GM12864 (cell line): ENCODE data around the gene SCNN1B.
"Not testable (repeated sequence)": the region's sequence is repeated elsewhere in the genome, so short reads cannot be mapped to it uniquely, and the experiment has no call there.

Source experiments
- DNase-seq: peaks from one replicate; pipeline ENCODE4 v3.0.0-alpha.2; 2011; ENCODE audit warnings: low read depth
- H3K4me3 ChIP-seq: 2 replicates; pipeline ENCODE4 v1.5.1; 2011; ENCODE audit warnings: mild to moderate bottlenecking, low read depth, low read length, control low read depth
- CTCF ChIP-seq: IDR thresholded peaks from 2 replicates; pipeline ENCODE4 v1.5.1; 2011; ENCODE audit warnings: low read depth, mild to moderate bottlenecking, moderate library complexity, low read length, control low read depth, inconsistent platforms; ENCODE audit errors: missing control alignments

SCNN1B gene

GRCh38 chr16:23387666-23388065 lies 85.6 kb downstream of the SCNN1B start:
- TF ChIP-seq CTCF = no peak
- no peak overlapping the region for H3K4me3 ChIP-seq
- no peak for DNase-seq

GRCh38 chr16:23388786-23389185 lies 86.7 kb downstream of the SCNN1B start:
- DNase-seq = no peak
- no peak for TF ChIP-seq CTCF
- H3K4me3 ChIP-seq = no peak overlapping the region

DNA sequence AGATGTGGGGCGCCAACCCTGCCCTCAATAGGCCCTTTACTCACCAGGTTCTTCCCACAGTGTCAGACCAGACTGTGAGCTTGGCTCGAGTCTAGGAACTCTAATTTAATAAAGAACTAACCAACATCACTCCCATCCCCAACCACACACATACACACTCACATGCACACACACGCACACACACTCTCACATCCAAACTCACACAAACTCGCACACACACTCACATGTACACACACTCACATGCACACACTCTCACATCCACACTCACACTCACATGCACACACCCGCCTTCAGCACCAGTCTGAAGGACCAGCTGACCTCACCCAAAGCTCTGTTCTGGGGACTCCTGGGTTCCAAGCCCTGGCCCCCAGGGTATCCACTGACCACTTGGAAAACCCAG lies 87.1 kb downstream of the SCNN1B start:
- no peak overlapping the region for H3K4me3 ChIP-seq
- no peak for DNase-seq
- TF ChIP-seq CTCF = no peak

DNA sequence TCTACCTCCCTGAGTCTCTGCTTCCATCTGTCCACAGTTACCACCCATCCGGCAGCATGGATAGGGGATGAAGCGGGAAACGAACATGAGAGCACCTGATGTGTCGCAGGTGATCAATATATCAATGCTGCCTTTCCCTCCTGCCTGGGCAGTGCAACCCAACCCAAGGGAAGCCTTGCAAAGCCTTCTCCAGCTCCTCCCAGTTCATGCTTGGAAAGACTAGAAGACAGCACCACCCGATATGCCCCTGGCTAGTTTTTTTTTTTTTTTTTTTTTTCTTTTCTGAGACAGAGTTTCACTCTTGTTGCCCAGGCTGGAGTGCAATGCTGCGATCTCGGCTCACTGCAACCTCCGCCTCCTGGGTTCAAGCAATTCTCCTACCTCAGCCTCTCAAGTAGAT lies 87.8 kb downstream of the SCNN1B start:
- DNase-seq, H3K4me3 ChIP-seq: not testable (repeated sequence)

GRCh38 chr16:23391381-23392222 lies 89.5 kb downstream of the SCNN1B start:
- no peak for TF ChIP-seq CTCF
- H3K4me3 ChIP-seq = no peak overlapping the region
- DNase-seq = no peak

GRCh38 chr16:23392223-23392600 lies 90.1 kb downstream of the SCNN1B start:
- no peak for DNase-seq
- no peak for TF ChIP-seq CTCF
- H3K4me3 ChIP-seq = no peak overlapping the region

DNA sequence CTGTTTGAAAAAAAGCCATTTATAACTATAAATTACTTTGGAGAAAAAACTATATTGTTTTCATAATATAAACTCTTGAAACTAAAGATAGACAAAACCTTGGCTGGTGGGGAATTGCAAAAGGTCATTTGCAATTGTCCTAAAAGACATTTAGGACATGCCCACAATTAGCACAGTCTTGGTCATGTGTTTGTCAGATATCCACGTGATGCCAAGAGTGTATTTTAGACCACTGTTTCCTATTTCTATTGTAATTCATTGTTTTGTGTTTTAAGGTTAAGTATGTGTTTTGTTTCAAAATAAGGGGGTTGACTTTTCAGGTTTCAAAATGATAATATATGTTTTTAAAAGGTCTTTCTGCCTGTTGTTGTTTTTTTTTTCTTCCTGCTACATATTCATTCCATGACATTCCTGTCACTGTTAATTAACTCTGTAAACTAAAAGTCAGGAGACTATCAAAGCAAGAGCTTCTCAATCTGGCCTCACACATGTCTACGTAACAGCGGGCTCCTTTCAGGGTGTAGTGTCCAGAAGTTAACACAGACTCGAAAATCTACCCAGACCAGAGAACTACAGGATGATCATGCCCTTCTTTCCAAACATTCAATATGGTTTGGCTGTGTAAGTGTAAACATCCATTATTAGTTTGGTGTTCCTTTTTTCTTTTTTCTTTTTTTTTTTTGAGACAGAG lies 92.2 kb downstream of the SCNN1B start:
- no peak overlapping the region for H3K4me3 ChIP-seq
- DNase-seq = no peak
- TF ChIP-seq CTCF = no peak
